ENCODE measurements around the gene NCAM1. TPM values are rescaled to one million over a fixed set of nuclear protein-coding genes. Genes with fewer than 3 reads are reported as not detected.

NCAM1 gene
- total RNA-seq, 1 donor from 2014 or later, result 33.6 TPM

- H3K4me3 ChIP-seq, result no peak overlapping the region
- H3K4me1 ChIP-seq, result peaks cover 9% of the 10 kb centered on the region
- intact Hi-C loops (cut with DNase I), result no loop called here
- no peak for DNase-seq (ENCODE audit: extremely low spot score in 2 of 2)
- H3K9me3 ChIP-seq, result no peaks in the 10 kb centered on the region
- H3K27me3 ChIP-seq, result no peaks in the 10 kb centered on the region
- no peaks in the 10 kb centered on the region for H3K36me3 ChIP-seq
- H3K27ac ChIP-seq, result no peak overlapping the region
- TF ChIP-seq POLR2A (IDR thresholded peaks at IDR 0.05) (no peak), POLR2AphosphoS5 (IDR thresholded peaks at IDR 0.05; ENCODE audit: insufficient read depth in 1 of 2, low read depth in 1 of 2) (no peak), CTCF (IDR thresholded peaks at IDR 0.05) (no peak)
Measured at GRCh38 chr11:112996994-112997393, 35.8 kb downstream of the NCAM1 start.

GRCh38 chr11:112997857-112998466 is 36.7 kb downstream of the NCAM1 start:
- no peak overlapping the region for H3K27ac ChIP-seq
- TF ChIP-seq CTCF (IDR thresholded peaks at IDR 0.05), result no peak
- TF ChIP-seq POLR2A (IDR thresholded peaks at IDR 0.05), result no peak
- intact Hi-C loops (cut with DNase I), result no loop called here
- no peaks in the 10 kb centered on the region for H3K36me3 ChIP-seq
- H3K9me3 ChIP-seq, result no peaks in the 10 kb centered on the region
- H3K27me3 ChIP-seq, result no peaks in the 10 kb centered on the region
- DNase-seq (ENCODE audit: extremely low spot score in 2 of 2), result no peak
- no peak overlapping the region for H3K4me3 ChIP-seq
- peaks cover 9% of the 10 kb centered on the region for H3K4me1 ChIP-seq

- intact Hi-C loops (cut with DNase I), result no loop called here
- Histone ChIP-seq H3K9me3 (no peaks in the 10 kb centered on the region), H3K27ac (no peak overlapping the region), H3K4me3 (no peak overlapping the region), H3K27me3 (no peaks in the 10 kb centered on the region), H3K4me1 (peaks cover 9% of the 10 kb centered on the region), H3K36me3 (no peaks in the 10 kb centered on the region)
- TF ChIP-seq POLR2A (IDR thresholded peaks at IDR 0.05) (no peak), CTCF (IDR thresholded peaks at IDR 0.05) (no peak), POLR2AphosphoS5 (IDR thresholded peaks at IDR 0.05; ENCODE audit: insufficient read depth in 1 of 2, low read depth in 1 of 2) (no peak)
- DNase-seq (ENCODE audit: extremely low spot score in 2 of 2), result no peak
Measured at GRCh38 chr11:112999520-112999919, 38.3 kb downstream of the NCAM1 start.

GRCh38 chr11:113001709-113002108 is 40.5 kb downstream of the NCAM1 start:
- Histone ChIP-seq H3K27ac (no peak overlapping the region), H3K4me3 (no peak overlapping the region), H3K9me3 (no peaks in the 10 kb centered on the region), H3K27me3 (no peaks in the 10 kb centered on the region), H3K4me1 (peaks cover 6% of the 10 kb centered on the region), H3K36me3 (no peaks in the 10 kb centered on the region)
- TF ChIP-seq POLR2A (IDR thresholded peaks at IDR 0.05), result no peak
- no peak for TF ChIP-seq POLR2AphosphoS5 (IDR thresholded peaks at IDR 0.05; ENCODE audit: insufficient read depth in 1 of 2, low read depth in 1 of 2)
- TF ChIP-seq CTCF (IDR thresholded peaks at IDR 0.05), result no peak
- DNase-seq (ENCODE audit: extremely low spot score in 2 of 2), result no peak
- intact Hi-C loops (cut with DNase I), result no loop called here

GRCh38 chr11:113006896-113007445 is 45.8 kb downstream of the NCAM1 start:
- no peaks in the 10 kb centered on the region for H3K4me1 ChIP-seq

More at GRCh38 chr11:113006896-113007445, 45.8 kb downstream of the NCAM1 start:
- H3K27me3 ChIP-seq, result no peaks in the 10 kb centered on the region
- no peak overlapping the region for H3K4me3 ChIP-seq
- intact Hi-C loops (cut with DNase I), result no loop called here
- no peak for DNase-seq (ENCODE audit: extremely low spot score in 2 of 2)
- no peak for TF ChIP-seq POLR2A (IDR thresholded peaks at IDR 0.05)
- no peak for TF ChIP-seq POLR2AphosphoS5 (IDR thresholded peaks at IDR 0.05; ENCODE audit: insufficient read depth in 1 of 2, low read depth in 1 of 2)
- TF ChIP-seq CTCF (IDR thresholded peaks at IDR 0.05), result no peak
- H3K9me3 ChIP-seq, result no peaks in the 10 kb centered on the region
- H3K27ac ChIP-seq, result no peak overlapping the region
- H3K36me3 ChIP-seq, result no peaks in the 10 kb centered on the region

All from vagina (tissue), 2 donors.